IPS DF 4.7 (cell line): Measurements from ENCODE around the gene GABRR3.

Experiments used
- DNase-seq: peaks from one replicate; pipeline ENCODE4 v3.0.0-alpha.2; 2013; ENCODE audit warnings: low spot score; ENCODE audit errors: extremely low read depth

Gene GABRR3

GRCh38 chr3:97957617-97958311 is 77.4 kb downstream of the GABRR3 start:
- DNase-seq = no peak

DNA sequence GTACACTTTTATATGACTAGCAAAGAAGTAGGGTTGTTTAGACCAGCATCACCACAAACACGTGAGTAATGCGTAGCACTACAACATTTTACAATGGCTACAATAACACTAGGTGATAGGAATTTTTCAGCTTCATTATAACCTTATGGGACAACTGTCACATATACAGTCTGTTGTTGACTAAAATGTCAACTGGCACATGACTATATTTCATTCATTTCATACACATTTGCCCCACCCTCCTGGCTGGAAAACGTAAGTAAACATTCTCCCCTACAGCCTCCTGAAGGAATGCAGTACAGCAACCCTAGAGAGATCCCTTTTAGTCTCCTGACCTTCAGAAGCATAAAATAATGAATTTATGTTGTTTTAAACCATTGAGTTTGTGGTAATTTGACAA is 79.1 kb downstream of the GABRR3 start:
- no peak for DNase-seq

DNA sequence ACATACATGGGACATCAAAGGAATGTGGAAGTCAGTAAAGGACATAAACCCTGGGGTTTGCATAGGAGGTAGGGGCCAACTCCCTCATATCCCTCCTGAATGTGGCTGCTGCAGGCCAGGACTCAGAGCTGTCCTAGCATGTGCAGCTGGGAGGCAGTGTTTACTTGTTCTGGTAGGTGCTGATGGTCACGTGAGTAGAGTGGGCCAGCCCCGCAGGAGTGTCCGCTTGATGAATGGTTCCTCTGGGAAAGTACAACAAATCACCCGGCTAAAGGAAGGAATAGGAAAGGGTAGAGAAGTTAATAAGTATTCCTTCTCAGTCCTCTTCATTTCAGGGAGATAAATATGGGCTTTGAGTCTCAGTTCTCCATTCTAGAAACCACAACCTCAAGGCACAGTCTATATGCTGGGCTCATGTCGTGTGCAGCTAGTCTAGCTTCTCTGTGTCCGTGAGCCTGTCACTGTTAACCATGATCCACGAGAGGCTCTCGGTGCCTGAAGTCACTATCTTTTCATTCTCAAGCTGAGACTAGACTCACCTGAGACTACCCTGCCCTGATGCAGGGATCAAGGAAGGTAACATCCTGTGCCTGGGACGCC is 80.8 kb downstream of the GABRR3 start:
- no peak for DNase-seq

GRCh38 chr3:97952872-97953271 is 82.2 kb downstream of the GABRR3 start:
- DNase-seq = no peak

DNA sequence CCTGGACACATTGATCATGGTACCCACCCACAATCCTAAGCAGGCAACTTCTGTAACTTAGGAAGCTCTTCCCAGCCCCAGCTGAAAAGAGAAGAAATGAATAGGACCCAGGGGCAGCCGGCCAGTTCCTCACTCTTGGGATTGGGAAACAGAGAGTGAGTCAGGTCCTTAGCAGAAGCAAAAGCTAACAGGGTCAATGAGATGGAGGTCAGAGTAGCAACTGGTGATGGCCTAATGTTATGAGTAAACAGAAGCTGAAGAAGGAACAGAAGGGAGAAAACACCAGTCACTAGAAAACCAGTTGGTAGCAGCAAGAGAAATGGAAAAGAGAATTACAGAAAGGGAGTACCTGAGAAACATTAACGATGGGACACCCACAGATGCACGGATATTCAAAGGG is 82.8 kb downstream of the GABRR3 start:
- DNase-seq = no peak

- DNase-seq = no peak
Measured at GRCh38 chr3:97950360-97950759, 84.8 kb downstream of the GABRR3 start.

- DNase-seq = no peak
Measured at GRCh38 chr3:97949743-97950142, 85.4 kb downstream of the GABRR3 start.

GRCh38 chr3:97949110-97949485 is 86.0 kb downstream of the GABRR3 start:
- no peak for DNase-seq

GRCh38 chr3:97948351-97949109 is 86.6 kb downstream of the GABRR3 start:
- no peak for DNase-seq

DNA sequence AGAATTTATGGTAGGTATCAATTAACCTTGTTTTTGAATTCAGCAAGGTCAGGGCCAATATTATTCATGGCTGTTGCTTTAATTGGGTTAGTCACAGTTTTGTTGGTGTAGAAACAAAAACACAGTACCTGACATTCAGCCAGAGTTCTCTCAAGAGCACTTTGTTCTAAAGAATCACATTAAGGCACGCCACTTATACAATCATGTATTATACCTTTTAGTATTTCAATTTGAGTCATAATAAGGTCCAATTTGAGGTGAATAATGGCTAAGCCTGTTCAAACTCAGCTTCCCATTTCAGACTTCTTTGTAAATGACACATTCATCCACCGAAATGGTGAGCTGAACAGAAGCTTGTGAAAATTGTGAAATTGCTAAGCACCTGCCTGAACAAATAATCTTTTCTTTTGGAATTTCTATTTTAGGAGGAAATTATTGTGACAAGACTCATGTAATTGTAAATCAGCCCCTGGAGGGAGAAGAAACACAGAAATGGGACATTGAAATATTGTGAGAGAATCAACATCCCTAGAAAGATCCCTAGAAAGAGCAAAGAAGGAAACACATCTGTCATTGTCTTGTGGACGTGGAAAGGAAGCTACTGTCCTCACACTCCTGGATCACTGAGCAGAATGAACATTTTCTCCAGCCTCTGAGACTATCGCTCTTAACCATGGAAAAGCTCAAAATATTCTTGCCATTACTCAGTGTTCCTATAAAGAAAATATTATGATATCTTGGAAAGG is 92.1 kb downstream of the GABRR3 start:
- no peak for DNase-seq

DNA sequence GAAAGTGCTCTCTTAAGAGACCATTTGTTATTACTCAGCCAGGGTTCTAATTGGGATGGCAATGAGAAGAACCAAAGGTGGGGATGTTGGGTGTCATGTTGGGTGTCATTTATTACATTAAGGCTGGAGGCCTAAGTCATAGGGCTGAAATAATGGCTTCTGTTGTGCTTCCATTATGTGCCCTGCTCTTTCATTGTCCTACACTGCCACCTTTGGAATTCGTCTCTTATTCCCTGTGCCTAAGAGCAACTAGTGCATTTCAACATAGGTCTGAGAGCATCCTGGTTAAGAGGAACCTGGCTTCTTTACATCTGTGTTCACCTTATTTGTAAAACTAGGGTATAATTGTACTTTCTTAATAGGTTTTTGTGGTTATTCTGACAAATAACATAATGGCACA is 95.1 kb downstream of the GABRR3 start:
- no peak for DNase-seq

GRCh38 chr3:97939401-97939800 is 95.7 kb downstream of the GABRR3 start:
- no peak for DNase-seq

GRCh38 chr3:97938444-97938843 is 96.7 kb downstream of the GABRR3 start:
- DNase-seq = no peak

DNA sequence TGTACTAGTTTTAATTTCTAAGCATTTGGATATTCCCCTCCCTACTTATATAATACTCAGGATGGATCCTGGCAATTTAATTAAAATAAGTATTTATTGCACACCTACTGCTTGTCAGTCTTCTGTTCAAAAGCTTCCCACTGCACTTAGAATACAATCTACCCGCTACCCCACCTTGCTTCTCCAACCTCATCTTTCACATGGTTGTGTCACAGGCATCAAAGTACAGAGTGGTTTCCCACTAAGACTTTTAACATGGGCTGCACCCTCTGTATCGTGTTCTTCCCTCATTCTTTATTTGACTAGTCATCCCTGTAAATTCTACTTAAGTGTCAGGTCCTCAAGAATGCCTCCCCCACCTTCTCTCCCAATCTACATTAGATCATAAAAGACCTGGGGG is 97.9 kb downstream of the GABRR3 start:
- DNase-seq = no peak

DNA sequence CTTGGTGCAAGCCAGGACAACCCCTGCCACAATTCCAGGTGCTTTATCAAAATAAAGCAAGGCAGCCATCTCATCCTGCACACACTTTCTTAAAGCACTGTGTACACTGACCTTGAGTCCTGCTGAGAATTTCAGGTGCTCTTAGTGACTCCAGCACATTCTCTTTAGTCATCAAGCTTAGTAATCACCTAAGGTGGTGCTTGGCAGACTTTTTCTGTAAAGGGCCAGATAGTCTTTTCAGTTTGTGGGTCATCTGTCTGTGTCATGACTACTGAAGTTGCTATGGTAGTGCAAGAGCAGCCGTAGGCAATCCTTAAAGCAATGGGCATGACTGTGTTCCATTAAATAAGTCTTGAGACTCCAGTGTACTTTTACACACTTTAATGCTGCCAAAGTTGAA is 99.3 kb downstream of the GABRR3 start:
- no peak for DNase-seq
